Body of pancreas (tissue), 4 donors: ENCODE measurements around the gene TASP1.

Experiments
- POLR2A ChIP-seq, 3 donors: fragments of 450-650 bp; IDR thresholded peaks; one replicate each; pipeline ENCODE4 v1.6.1; 2016; ENCODE audit warnings: antibody characterized with exemption in 3 of 3, mild to moderate bottlenecking in 2 of 3
- TF ChIP-seq, protein P1 (sequence below), 7 experiments: fragments of 450-650 bp in 4 of 7; fragments of 200-600 bp in 3 of 7; sonication (generic) in 3 of 7; IDR thresholded peaks; one replicate each; pipeline ENCODE4 v1.5.1; 2016 to 2019; ENCODE audit warnings: antibody characterized with exemption in 7 of 7

DNA sequence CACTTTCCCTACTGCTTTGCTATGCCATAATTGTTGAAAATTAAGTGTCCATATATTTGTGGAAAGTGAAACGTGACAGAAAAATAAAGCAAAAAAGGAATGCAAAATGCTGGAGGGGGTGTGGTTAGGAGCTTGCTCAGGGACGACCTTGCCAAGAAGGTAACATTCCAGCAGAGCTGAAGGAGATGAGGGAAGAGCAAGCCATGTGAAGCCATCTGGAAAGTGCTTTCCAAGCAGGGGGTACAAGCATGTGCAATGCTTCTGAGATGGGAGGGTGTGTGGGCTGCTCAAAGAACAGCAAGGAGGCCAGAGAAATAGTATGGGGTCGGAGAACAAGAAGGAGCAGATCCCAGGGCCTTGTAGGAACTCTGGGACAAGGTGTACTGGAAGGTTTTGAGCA, 255.9 kb downstream of the TASP1 start:
- TF ChIP-seq, protein P1, sequence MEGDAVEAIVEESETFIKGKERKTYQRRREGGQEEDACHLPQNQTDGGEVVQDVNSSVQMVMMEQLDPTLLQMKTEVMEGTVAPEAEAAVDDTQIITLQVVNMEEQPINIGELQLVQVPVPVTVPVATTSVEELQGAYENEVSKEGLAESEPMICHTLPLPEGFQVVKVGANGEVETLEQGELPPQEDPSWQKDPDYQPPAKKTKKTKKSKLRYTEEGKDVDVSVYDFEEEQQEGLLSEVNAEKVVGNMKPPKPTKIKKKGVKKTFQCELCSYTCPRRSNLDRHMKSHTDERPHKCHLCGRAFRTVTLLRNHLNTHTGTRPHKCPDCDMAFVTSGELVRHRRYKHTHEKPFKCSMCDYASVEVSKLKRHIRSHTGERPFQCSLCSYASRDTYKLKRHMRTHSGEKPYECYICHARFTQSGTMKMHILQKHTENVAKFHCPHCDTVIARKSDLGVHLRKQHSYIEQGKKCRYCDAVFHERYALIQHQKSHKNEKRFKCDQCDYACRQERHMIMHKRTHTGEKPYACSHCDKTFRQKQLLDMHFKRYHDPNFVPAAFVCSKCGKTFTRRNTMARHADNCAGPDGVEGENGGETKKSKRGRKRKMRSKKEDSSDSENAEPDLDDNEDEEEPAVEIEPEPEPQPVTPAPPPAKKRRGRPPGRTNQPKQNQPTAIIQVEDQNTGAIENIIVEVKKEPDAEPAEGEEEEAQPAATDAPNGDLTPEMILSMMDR (IDR thresholded peaks at IDR 0.05): no peak
- TF ChIP-seq POLR2A (IDR thresholded peaks at IDR 0.05): no peak
